GM19468 (cell line): ENCODE results near the gene TMEM240.
"Not testable (repeated sequence)": the region's sequence is repeated elsewhere in the genome, so short reads cannot be mapped to it uniquely, and the experiment has no call there.

Experiments
- ATAC-seq: cut with Tn5 transposase; IDR thresholded peaks from one replicate; pipeline ENCODE4 v1.9.1; 2021; ENCODE audit warnings: mild to moderate bottlenecking, moderate library complexity, moderate number of reproducible peaks; ENCODE audit not compliant: unreplicated experiment; ENCODE audit errors: extremely low read depth

The TMEM240 gene

GRCh38 chr1:1505801-1506200, 34.6 kb downstream of the TMEM240 start:
- not testable (repeated sequence) for ATAC-seq

- not testable (repeated sequence) for ATAC-seq
Observed at GRCh38 chr1:1505366-1505798, 35.0 kb downstream of the TMEM240 start.

- not testable (repeated sequence) for ATAC-seq
Observed at GRCh38 chr1:1504777-1505365, 35.6 kb downstream of the TMEM240 start.

- not testable (repeated sequence) for ATAC-seq
Observed at GRCh38 chr1:1495461-1495975, 44.9 kb downstream of the TMEM240 start.

DNA sequence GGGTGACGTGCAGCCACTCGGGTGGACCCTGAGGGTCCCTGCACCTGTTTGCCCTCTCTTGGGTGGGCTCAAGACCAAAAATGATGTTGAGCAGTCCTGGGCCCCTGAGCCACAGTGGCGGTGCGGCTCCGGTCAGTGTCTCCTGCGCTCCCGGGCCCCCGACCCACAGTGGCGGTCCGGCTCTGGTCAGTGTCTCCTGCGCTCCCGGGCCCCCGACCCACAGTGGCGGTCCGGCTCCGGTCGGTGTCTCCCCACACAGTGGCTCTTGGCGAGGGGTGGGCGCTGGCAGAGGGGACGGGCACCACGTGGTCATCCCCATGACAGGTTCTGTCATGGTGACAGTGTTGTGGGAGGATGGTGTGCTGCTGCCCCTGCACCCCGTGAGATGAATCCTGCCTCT, 46.1 kb downstream of the TMEM240 start:
- ATAC-seq = not testable (repeated sequence)

DNA sequence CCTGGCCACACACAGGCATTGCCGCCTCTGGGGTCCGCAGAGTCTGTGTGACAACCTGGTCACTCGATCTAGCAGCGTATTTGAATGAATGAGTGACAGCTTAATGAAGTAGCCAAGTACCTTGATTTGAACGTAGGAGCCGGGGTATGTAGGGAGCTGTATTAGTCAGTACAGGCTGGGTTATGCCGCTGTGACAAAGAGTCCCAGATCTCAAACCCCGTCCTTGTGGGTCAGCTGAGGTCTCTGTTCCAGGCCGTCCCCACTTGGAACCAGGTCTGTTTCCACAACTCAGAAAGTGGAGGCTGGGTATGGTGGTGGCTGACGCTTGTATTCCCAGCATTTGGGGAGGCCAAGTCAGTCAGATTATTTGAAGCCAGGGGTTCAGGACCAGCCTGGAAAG, 48.8 kb downstream of the TMEM240 start:
- ATAC-seq = no peak

- ATAC-seq = no peak
Observed at GRCh38 chr1:1490633-1491230, 49.7 kb downstream of the TMEM240 start.

GRCh38 chr1:1489861-1490260, 50.6 kb downstream of the TMEM240 start:
- ATAC-seq = no peak

DNA sequence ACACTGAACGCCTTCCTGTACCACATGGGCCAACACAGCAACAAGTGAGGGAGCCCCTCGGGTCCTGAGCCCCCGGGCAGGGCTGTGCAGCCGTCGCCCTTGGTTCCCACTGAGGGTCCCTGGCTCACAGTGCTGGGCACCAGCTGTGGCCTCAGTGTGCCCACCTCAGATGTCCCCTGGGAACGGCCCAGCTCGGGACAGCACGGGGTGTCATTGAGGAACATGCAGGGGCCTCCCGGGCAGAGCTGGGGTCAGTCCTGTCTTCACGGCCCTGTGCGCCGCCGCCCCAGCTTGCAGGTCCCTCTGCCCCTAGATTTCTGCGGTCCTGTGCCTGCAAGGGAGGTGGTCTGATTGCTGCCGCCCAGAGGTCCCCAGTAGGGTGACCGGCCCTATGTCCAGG, 51.2 kb downstream of the TMEM240 start:
- ATAC-seq = no peak

- ATAC-seq = no peak
Observed at GRCh38 chr1:1487701-1488100, 52.7 kb downstream of the TMEM240 start.

GRCh38 chr1:1485755-1486317, 54.6 kb downstream of the TMEM240 start:
- not testable (repeated sequence) for ATAC-seq

- not testable (repeated sequence) for ATAC-seq
Observed at GRCh38 chr1:1484976-1485750, 55.3 kb downstream of the TMEM240 start.
